Upper lobe of left lung (tissue), 6 donors: Measurements from ENCODE around the gene EYS. TPM values are rescaled to one million over a fixed set of nuclear protein-coding genes. Genes with fewer than 3 reads are reported as not detected.

Source experiments
- ATAC-seq, 2 donors: fragments of 200-7000 bp; cut with Tn5 transposase; one replicate each; pipeline ENCODE4 v1.9.1; 2022; ENCODE audit warnings: mild to moderate bottlenecking in 2 of 2, moderate library complexity in 2 of 2; ENCODE audit not compliant: low FRiP score in 2 of 2
- DNase-seq, 2 donors: peaks; one replicate each; pipeline ENCODE4 v3.0.0-alpha.2; 2019 to 2020
- H3K27ac ChIP-seq, 4 donors: fragments of 200-600 bp; sonication (generic); one replicate each; pipeline ENCODE4 v1.5.1; 2016 to 2019
- H3K27me3 ChIP-seq, 4 donors: fragments of 200-600 bp; sonication (generic); one replicate each; pipeline ENCODE4 v1.5.1; 2017 to 2019
- H3K36me3 ChIP-seq, 4 donors: fragments of 200-600 bp; sonication (generic); one replicate each; pipeline ENCODE4 v1.5.1; 2016 to 2019
- H3K4me1 ChIP-seq, 4 donors: fragments of 200-600 bp; sonication (generic); one replicate each; pipeline ENCODE4 v1.5.1; 2018 to 2019
- H3K4me3 ChIP-seq, 4 donors: fragments of 200-600 bp; sonication (generic); one replicate each; pipeline ENCODE4 v1.5.1; 2017 to 2019; ENCODE audit warnings: mild to moderate bottlenecking in 2 of 4, moderate library complexity in 1 of 4
- H3K9me3 ChIP-seq, 4 donors: fragments of 200-600 bp; sonication (generic); one replicate each; pipeline ENCODE4 v1.5.1; 2018 to 2019
- EP300 ChIP-seq, 4 donors: sonication (generic); formaldehyde crosslinking; IDR thresholded peaks; one replicate each; pipeline ENCODE4 v1.5.1; 2017; ENCODE audit warnings: antibody characterized with exemption in 4 of 4, control low read depth in 2 of 4
- POLR2A ChIP-seq, 4 donors: fragments of 450-650 bp; IDR thresholded peaks; one replicate each; pipeline ENCODE4 v1.5.1; 2016 to 2017; ENCODE audit warnings: antibody characterized with exemption in 4 of 4, mild to moderate bottlenecking in 2 of 4
- POLR2AphosphoS5 ChIP-seq, 2 donors: sonication (generic); formaldehyde crosslinking; IDR thresholded peaks; one replicate each; pipeline ENCODE4 v1.5.1; 2017; ENCODE audit warnings: antibody characterized with exemption in 2 of 2
- WGBS, 2 donors: methylation state at CpG; one replicate each; pipeline ENCODE4 v1.1.5; 2017 to 2018; 5-methylcytosine and 5-hydroxymethylcytosine counted together
- total RNA-seq, 6 donors: library from RNA; depleted of rRNA in 4 of 6; stranded (reverse); fragments of >200 nt in 4 of 6; gene quantifications; one replicate each; pipeline versions ENCODE4 v1.1.0 to v1.2.1, GENCODE V29; 2016 to 2021
- TF ChIP-seq, protein P1 (sequence below), 6 experiments: fragments of 450-650 bp in 4 of 6; fragments of 200-600 bp in 2 of 6; sonication (generic) in 2 of 6; IDR thresholded peaks; one replicate each; pipeline ENCODE4 v1.5.1; 2016 to 2019; ENCODE audit warnings: antibody characterized with exemption in 6 of 6
- donor health status: DM: no; HTN: no; CAD: no; lungs with moderate emphysema.
- donor health status: DM: no; HTN: yes; CAD: no; lungs with severe emphysema.

EYS gene
- total RNA-seq, 6 donors from 2014 or later: under 0.01 to 0.46 (median 0.28) TPM; not detected in 2

DNA sequence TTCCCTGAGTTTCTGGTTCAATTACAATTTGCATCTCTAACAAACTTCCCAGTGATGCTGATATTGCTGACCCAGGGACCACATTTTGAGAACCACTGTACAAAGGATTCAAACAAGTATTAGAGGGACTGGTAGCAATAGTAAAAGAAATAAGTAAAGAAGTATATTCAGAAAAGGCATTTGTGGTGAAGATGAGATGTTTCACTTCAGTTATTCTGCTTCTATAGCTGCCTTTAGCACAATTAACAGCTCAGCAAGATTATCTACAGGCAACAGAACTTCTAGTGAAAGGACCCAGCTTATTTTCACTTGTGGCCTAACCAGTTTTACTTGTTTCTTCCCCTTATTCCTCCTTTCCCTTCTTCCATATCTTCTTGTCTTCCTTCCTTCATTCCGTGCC lies 1922.0 kb downstream of the EYS start:
- 80 to 83% methylated on average over 1 of the region's 1 CpG for WGBS, 2 donors

DNA sequence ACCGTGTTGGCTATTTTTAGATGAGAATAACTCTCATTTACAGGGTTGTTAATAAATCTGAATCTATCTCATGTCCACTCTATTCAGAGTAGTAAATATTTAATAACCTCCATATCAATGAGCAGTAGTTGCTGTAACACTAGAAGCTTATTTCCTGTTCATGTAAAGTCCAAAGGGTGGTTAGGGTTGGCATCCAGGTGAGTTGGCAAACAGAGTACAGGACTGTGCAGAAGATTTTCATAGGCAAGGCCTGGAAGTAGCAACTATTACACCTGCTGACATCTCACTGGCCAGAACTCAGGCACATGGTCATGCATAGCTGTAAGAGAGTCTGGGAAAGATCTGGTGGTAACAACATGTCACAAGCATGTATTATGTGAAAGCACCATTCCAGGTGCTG lies 1923.9 kb downstream of the EYS start:
- DNase-seq (no peak), ATAC-seq (no peak)
- Histone ChIP-seq H3K4me3 (no peak overlapping the region), H3K9me3 (peaks cover 0 to 4% (median 0%) of the 10 kb centered on the region in 4 donors), H3K27me3 (no peaks in the 10 kb centered on the region), H3K4me1 (no peaks in the 10 kb centered on the region), H3K27ac (no peak overlapping the region), H3K36me3 (no peaks in the 10 kb centered on the region)
- 79 to 83% methylated on average over 1 of the region's 1 CpG for WGBS, 2 donors
- TF ChIP-seq, protein P1, sequence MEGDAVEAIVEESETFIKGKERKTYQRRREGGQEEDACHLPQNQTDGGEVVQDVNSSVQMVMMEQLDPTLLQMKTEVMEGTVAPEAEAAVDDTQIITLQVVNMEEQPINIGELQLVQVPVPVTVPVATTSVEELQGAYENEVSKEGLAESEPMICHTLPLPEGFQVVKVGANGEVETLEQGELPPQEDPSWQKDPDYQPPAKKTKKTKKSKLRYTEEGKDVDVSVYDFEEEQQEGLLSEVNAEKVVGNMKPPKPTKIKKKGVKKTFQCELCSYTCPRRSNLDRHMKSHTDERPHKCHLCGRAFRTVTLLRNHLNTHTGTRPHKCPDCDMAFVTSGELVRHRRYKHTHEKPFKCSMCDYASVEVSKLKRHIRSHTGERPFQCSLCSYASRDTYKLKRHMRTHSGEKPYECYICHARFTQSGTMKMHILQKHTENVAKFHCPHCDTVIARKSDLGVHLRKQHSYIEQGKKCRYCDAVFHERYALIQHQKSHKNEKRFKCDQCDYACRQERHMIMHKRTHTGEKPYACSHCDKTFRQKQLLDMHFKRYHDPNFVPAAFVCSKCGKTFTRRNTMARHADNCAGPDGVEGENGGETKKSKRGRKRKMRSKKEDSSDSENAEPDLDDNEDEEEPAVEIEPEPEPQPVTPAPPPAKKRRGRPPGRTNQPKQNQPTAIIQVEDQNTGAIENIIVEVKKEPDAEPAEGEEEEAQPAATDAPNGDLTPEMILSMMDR (IDR thresholded peaks at IDR 0.05): no peak
- TF ChIP-seq POLR2AphosphoS5 (IDR thresholded peaks at IDR 0.05): no peak
- TF ChIP-seq EP300 (IDR thresholded peaks at IDR 0.05): no peak
- TF ChIP-seq POLR2A (IDR thresholded peaks at IDR 0.05): no peak

More for the DNA sequence above, 1922.0 kb downstream of the EYS start:
- Histone ChIP-seq H3K27me3 (no peaks in the 10 kb centered on the region), H3K4me1 (no peaks in the 10 kb centered on the region), H3K27ac (no peak overlapping the region), H3K36me3 (no peaks in the 10 kb centered on the region), H3K4me3 (no peak overlapping the region), H3K9me3 (peaks cover 0 to 4% (median 0%) of the 10 kb centered on the region in 4 donors)
- ATAC-seq: no peak
- DNase-seq: no peak
- no peak for TF ChIP-seq POLR2A (IDR thresholded peaks at IDR 0.05)
- TF ChIP-seq, protein P1 (IDR thresholded peaks at IDR 0.05): no peak
- TF ChIP-seq POLR2AphosphoS5 (IDR thresholded peaks at IDR 0.05): no peak
- no peak for TF ChIP-seq EP300 (IDR thresholded peaks at IDR 0.05)

GRCh38 chr6:63774961-63775360 lies 1932.1 kb downstream of the EYS start:
- H3K4me1 ChIP-seq: no peaks in the 10 kb centered on the region
- ATAC-seq (no peak), DNase-seq (no peak)
- H3K27me3 ChIP-seq: no peaks in the 10 kb centered on the region
- TF ChIP-seq, protein P1 (IDR thresholded peaks at IDR 0.05): no peak
- no peak for TF ChIP-seq POLR2A (IDR thresholded peaks at IDR 0.05)
- no peak for TF ChIP-seq EP300 (IDR thresholded peaks at IDR 0.05)
- TF ChIP-seq POLR2AphosphoS5 (IDR thresholded peaks at IDR 0.05): no peak
- no peak overlapping the region for H3K27ac ChIP-seq
- H3K36me3 ChIP-seq: no peaks in the 10 kb centered on the region
- 54 to 70% methylated on average over 1 of the region's 1 CpG for WGBS, 2 donors
- H3K4me3 ChIP-seq: no peak overlapping the region
- H3K9me3 ChIP-seq: no peaks in the 10 kb centered on the region

- DNase-seq (no peak), ATAC-seq (no peak)
- Histone ChIP-seq H3K9me3 (no peaks in the 10 kb centered on the region), H3K4me1 (no peaks in the 10 kb centered on the region), H3K36me3 (no peaks in the 10 kb centered on the region), H3K27ac (no peak overlapping the region), H3K4me3 (no peak overlapping the region), H3K27me3 (no peaks in the 10 kb centered on the region)
- TF ChIP-seq POLR2A (IDR thresholded peaks at IDR 0.05) (no peak), EP300 (IDR thresholded peaks at IDR 0.05) (no peak), POLR2AphosphoS5 (IDR thresholded peaks at IDR 0.05) (no peak)
- TF ChIP-seq, protein P1 (IDR thresholded peaks at IDR 0.05): no peak
- 83 to 98% methylated on average over 2 of the region's 2 CpGs for WGBS, 2 donors
Measured at GRCh38 chr6:63773200-63773599, 1933.8 kb downstream of the EYS start.

- ATAC-seq (no peak), DNase-seq (no peak)
- WGBS, 2 donors: 67 to 78% methylated on average over 2 of the region's 2 CpGs
- H3K27me3 ChIP-seq: no peaks in the 10 kb centered on the region
- H3K36me3 ChIP-seq: no peaks in the 10 kb centered on the region
- peaks cover 0 to 4% (median 2%) of the 10 kb centered on the region in 4 donors for H3K9me3 ChIP-seq
- no peak overlapping the region for H3K4me3 ChIP-seq
- no peak overlapping the region for H3K27ac ChIP-seq
- H3K4me1 ChIP-seq: no peaks in the 10 kb centered on the region
- TF ChIP-seq EP300 (IDR thresholded peaks at IDR 0.05) (no peak), POLR2AphosphoS5 (IDR thresholded peaks at IDR 0.05) (no peak), POLR2A (IDR thresholded peaks at IDR 0.05) (no peak)
- TF ChIP-seq, protein P1 (IDR thresholded peaks at IDR 0.05): no peak
Measured at GRCh38 chr6:63765828-63766227, 1941.2 kb downstream of the EYS start.
